Lower lobe of right lung (tissue), 2 donors: Measurements from ENCODE around the gene XIRP1. TPM values are rescaled to one million over a fixed set of nuclear protein-coding genes. Genes with fewer than 3 reads are reported as not detected.

Source experiments
- ATAC-seq, 2 donors: fragments of 200-7000 bp; cut with Tn5 transposase; one replicate each; pipeline ENCODE4 v1.9.1; 2020 to 2022; ENCODE audit warnings: mild to moderate bottlenecking in 2 of 2, moderate library complexity in 2 of 2
- DNase-seq: peaks from one replicate; pipeline ENCODE4 v3.0.0-alpha.2; 2020
- H3K27ac ChIP-seq: fragments of 200-600 bp; one replicate; pipeline ENCODE4 v1.8.0; 2022
- H3K27me3 ChIP-seq: fragments of 200-600 bp; one replicate; pipeline ENCODE4 v1.8.0; 2022; ENCODE audit warnings: low read depth
- H3K36me3 ChIP-seq: fragments of 200-600 bp; one replicate; pipeline ENCODE4 v1.8.0; 2022; ENCODE audit warnings: mild to moderate bottlenecking
- H3K4me1 ChIP-seq: fragments of 200-600 bp; one replicate; pipeline ENCODE4 v1.8.0; 2022
- H3K4me3 ChIP-seq: fragments of 200-600 bp; one replicate; pipeline ENCODE4 v1.8.0; 2022; ENCODE audit warnings: mild to moderate bottlenecking
- H3K9me3 ChIP-seq: fragments of 200-600 bp; one replicate; pipeline ENCODE4 v1.8.0; 2022
- intact Hi-C: fragments of 100-400 bp; cut with DNase I; formaldehyde crosslinking; loops from one replicate; pipeline ENCODE4 v1.11.0; 2022
- total RNA-seq: library from RNA; stranded (reverse); fragmentation: NEBNext Ultra II Directional; extraction: Animal tissue kit (Norgen Biotek cat#: 25700); gene quantifications from one replicate; pipeline ENCODE4 v1.2.1, GENCODE V29; 2021
- TF ChIP-seq, protein P1 (sequence below): fragments of 200-600 bp; IDR thresholded peaks from one replicate; pipeline ENCODE4 v1.8.0; 2022; ENCODE audit warnings: antibody characterized with exemption, mild to moderate bottlenecking
- donor health status: DM: no; HTN: yes; CAD: no; lungs with severe emphysema.

XIRP1 gene
- total RNA-seq, 1 donor from 2014 or later: not detected

DNA sequence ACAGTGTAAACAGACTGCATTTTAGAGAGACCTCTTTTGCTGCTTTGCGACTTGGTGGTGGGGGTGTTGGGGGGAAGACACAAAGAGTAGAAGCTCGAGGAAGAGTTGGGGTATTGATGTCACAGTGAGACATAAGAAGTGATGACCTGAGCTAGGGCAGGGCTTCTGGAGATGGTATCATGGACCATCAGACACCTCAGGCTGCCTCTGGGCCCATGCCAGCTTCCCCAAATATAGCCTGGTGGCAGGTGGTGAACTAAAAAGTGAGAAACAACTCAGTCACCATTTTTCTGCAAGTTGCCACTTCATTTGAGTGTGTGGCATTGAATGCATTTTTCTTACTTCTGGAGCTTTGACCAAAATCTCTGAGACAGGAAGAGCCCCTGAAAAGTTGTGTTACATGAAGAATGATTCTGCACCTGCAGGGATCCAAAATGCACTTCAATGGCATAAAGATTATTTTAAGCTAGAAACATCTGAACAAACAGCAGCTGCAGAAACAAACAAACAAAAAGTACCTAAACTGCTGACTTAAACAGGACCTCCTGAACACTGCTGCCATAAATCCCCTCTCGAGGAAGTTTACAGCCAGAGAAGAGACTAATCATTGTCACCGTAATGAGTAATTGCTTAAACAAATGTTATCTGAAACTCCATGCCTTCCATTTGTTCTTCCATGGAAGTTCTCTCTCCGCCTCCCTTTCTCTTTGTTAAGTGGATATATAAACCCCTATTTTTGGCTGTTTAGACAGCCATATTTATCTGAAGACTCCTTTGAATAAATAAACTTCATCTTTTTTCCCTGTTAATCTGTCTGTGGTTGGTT lies 15.2 kb upstream of the XIRP1 start:
- H3K27me3 ChIP-seq: no peaks in the 10 kb centered on the region
- ATAC-seq: no peak
- H3K4me3 ChIP-seq: no peak overlapping the region
- TF ChIP-seq, protein P1, sequence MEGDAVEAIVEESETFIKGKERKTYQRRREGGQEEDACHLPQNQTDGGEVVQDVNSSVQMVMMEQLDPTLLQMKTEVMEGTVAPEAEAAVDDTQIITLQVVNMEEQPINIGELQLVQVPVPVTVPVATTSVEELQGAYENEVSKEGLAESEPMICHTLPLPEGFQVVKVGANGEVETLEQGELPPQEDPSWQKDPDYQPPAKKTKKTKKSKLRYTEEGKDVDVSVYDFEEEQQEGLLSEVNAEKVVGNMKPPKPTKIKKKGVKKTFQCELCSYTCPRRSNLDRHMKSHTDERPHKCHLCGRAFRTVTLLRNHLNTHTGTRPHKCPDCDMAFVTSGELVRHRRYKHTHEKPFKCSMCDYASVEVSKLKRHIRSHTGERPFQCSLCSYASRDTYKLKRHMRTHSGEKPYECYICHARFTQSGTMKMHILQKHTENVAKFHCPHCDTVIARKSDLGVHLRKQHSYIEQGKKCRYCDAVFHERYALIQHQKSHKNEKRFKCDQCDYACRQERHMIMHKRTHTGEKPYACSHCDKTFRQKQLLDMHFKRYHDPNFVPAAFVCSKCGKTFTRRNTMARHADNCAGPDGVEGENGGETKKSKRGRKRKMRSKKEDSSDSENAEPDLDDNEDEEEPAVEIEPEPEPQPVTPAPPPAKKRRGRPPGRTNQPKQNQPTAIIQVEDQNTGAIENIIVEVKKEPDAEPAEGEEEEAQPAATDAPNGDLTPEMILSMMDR: no peak
- DNase-seq: no peak
- H3K9me3 ChIP-seq: no peaks in the 10 kb centered on the region
- H3K4me1 ChIP-seq: peaks cover 15% of the 10 kb centered on the region
- no peak overlapping the region for H3K27ac ChIP-seq
- H3K36me3 ChIP-seq: no peaks in the 10 kb centered on the region
- intact Hi-C loops: loop anchor here (10.0 kb wide), 1 partner anchor 77 kb away; the partner anchor contains the start of gene CX3CR1

DNA sequence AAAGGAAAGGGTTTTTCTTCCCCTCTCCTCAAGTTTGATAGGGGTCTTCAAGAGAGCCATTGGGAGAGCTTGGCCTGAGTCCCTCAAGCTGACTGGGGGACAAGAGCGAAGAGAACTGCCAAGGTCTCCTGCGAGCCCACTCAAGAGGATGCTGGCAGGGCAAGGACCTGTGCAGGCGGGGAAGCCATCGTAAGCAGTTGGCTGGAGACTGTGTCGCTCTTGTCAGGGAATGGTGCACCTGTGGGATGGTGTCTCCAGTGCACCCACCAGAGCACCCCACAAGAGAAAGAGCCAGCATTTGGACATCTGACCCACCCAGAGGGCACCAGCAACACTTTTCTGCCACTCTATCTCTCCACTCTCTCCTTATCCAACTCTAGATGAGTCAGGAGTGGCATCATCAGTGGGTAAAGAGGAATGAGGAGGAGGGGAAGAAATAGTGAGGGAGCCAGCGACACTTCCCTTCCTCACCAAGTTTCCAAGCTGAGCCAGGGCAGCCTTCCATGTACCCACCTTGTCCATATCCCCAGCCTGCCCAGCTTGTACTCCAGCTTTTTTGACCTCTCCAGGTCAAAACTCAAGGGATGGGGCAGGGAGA lies 13.6 kb upstream of the XIRP1 start:
- Histone ChIP-seq H3K27ac (no peak overlapping the region), H3K4me1 (peaks cover 15% of the 10 kb centered on the region), H3K9me3 (no peaks in the 10 kb centered on the region), H3K27me3 (no peaks in the 10 kb centered on the region), H3K36me3 (no peaks in the 10 kb centered on the region), H3K4me3 (no peak overlapping the region)
- intact Hi-C loops: loop anchor here (10.0 kb wide), 1 partner anchor 79 kb away; the partner anchor contains the start of gene CX3CR1
- ATAC-seq (no peak), DNase-seq (no peak)
- TF ChIP-seq, protein P1: no peak

- ATAC-seq (no peak), DNase-seq (no peak)
- intact Hi-C loops: loop anchor here (10.0 kb wide), 1 partner anchor 80 kb away; the partner anchor contains the start of gene CX3CR1
- Histone ChIP-seq H3K9me3 (no peaks in the 10 kb centered on the region), H3K36me3 (no peaks in the 10 kb centered on the region), H3K4me1 (peaks cover 15% of the 10 kb centered on the region), H3K27ac (no peak overlapping the region), H3K27me3 (no peaks in the 10 kb centered on the region), H3K4me3 (no peak overlapping the region)
- TF ChIP-seq, protein P1: no peak
Measured at GRCh38 chr3:39205131-39205530, 12.7 kb upstream of the XIRP1 start.

- Histone ChIP-seq H3K36me3 (no peaks in the 10 kb centered on the region), H3K27ac (no peak overlapping the region), H3K9me3 (no peaks in the 10 kb centered on the region), H3K4me3 (no peak overlapping the region), H3K4me1 (peaks cover 14% of the 10 kb centered on the region), H3K27me3 (no peaks in the 10 kb centered on the region)
- TF ChIP-seq, protein P1: no peak
- intact Hi-C loops: loop anchor here (10.0 kb wide), 1 partner anchor 81 kb away; the partner anchor contains the start of gene CX3CR1
- DNase-seq: no peak
- ATAC-seq: no peak
Measured at GRCh38 chr3:39203860-39204259, 11.5 kb upstream of the XIRP1 start.

GRCh38 chr3:39203402-39203801 lies 11.0 kb upstream of the XIRP1 start:
- TF ChIP-seq, protein P1: no peak
- ATAC-seq (no peak), DNase-seq (no peak)
- Histone ChIP-seq H3K4me1 (peaks cover 9% of the 10 kb centered on the region), H3K27ac (no peak overlapping the region), H3K9me3 (no peaks in the 10 kb centered on the region), H3K36me3 (no peaks in the 10 kb centered on the region), H3K4me3 (no peak overlapping the region), H3K27me3 (no peaks in the 10 kb centered on the region)
- intact Hi-C loops: loop anchor here (10.0 kb wide), 1 partner anchor 81 kb away; the partner anchor contains the start of gene CX3CR1
